ENCODE measurements around the gene NAALADL2.
"Not testable (repeated sequence)": the region's sequence is repeated elsewhere in the genome, so short reads cannot be mapped to it uniquely, and the experiment has no call there.

The NAALADL2 gene

GRCh38 chr3:175521406-175521805 lies 662.3 kb downstream of the NAALADL2 start:
- no peak for DNase-seq

- DNase-seq, result no peak
These were observed 667.1 kb downstream of the NAALADL2 start for GRCh38 chr3:175526191-175526590.

GRCh38 chr3:175526609-175527280 lies 667.6 kb downstream of the NAALADL2 start:
- DNase-seq, result no peak

GRCh38 chr3:175528693-175529092 lies 669.6 kb downstream of the NAALADL2 start:
- not testable (repeated sequence) for DNase-seq

DNA sequence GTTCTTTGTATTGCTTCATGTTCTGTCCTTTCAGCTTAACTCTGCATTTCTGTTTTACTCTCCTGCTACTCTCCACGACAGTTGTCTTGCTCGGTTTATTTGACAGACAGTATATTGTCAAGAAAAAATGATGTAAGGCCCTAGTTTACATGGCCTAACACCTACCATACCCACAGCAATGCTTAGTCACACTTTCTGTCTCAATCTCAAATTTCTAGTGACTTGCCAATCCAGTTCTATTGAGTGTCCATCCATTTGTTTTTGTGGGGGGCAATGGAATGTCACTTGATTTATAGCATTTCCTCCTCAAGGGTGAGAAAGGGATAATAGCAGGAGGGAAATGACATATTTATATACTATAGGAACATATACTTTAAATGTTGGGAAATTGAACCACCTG lies 676.2 kb downstream of the NAALADL2 start:
- DNase-seq, result no peak

GRCh38 chr3:175546115-175546514 lies 687.0 kb downstream of the NAALADL2 start:
- DNase-seq, result no peak

DNA sequence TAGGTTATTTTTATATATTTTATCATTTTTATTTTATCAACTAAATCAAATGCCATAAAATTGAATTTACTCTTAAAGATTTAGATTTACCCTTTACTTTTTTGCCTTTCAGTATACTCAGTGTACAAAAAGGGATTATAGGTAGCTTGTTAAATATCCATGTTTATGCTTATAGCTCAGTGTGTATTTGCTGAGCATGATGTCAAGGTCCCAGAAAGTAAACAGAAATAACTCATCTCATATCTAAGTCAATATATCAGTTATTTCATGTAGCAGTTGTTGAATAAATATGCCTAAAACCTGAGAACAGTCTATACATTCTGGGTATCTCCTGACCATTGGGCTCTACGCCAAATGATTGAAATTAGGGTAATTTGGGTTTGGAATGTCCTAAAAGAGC lies 693.8 kb downstream of the NAALADL2 start:
- no peak for DNase-seq

GRCh38 chr3:175554801-175555200 lies 695.7 kb downstream of the NAALADL2 start:
- DNase-seq, result no peak

- DNase-seq, result no peak
These were observed 699.1 kb downstream of the NAALADL2 start for GRCh38 chr3:175558261-175558660.

- no peak for DNase-seq
These were observed 705.2 kb downstream of the NAALADL2 start for GRCh38 chr3:175564363-175564762.

DNA sequence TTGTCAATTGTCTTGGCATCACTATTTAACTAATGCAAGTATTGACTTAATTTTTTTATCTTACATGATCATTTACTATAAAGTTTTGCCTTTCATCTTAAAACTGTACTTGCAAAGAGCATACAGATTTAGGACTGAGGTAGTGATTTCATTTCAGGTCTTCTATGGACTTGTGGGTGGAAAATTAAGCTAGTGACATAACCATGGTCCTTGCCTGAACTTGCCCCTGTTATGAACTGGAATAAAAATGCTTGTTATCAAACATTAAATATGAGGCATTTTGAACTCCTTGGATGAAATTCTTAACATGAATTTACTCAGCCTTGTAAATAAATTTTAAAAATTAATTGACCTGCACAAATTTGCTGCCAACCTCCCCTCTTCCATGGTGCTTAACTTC lies 712.0 kb downstream of the NAALADL2 start:
- no peak for DNase-seq

GRCh38 chr3:175573226-175573625 lies 714.1 kb downstream of the NAALADL2 start:
- DNase-seq, result no peak

DNA sequence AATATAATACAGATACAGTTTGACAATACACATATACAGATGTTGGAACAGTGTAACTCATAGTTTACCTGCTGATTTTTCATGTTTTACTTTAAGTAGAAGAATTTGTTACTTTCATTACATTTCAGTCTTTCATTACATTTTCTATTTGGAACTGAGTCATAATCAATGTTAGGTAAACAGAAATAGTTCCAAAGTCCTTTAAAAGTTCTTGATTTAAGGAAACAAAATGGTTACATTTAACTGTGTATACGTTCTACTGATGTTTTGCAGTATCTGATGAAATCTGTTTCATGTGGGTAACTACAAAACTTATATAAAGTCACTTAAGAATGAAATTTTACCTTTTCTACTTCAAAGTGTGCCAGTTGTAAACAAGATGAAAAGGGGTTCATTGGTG lies 721.2 kb downstream of the NAALADL2 start:
- no peak for DNase-seq

DNA sequence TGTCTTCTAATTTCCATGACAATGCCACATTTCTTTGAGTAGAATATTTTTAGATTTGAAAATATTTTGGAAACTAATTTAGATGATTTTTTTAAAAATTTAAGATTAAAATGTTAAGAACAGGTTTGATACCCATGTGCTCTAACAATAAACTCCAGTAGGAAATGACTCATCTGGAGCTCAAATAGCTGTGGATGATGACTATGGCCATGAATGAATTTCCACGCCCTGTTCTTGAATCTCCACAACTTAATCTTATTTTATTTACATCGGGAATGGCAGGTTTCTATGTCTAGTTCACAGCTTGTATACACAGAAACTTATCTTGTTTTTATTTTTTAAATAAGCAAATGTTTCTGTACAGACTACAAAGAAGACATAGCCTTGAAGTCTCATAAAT lies 726.8 kb downstream of the NAALADL2 start:
- no peak for DNase-seq

GRCh38 chr3:175590745-175591144 lies 731.6 kb downstream of the NAALADL2 start:
- DNase-seq, result no peak

- no peak for DNase-seq
These were observed 732.2 kb downstream of the NAALADL2 start for GRCh38 chr3:175591375-175591774.

- no peak for DNase-seq
These were observed 734.2 kb downstream of the NAALADL2 start for GRCh38 chr3:175593331-175593730.

- no peak for DNase-seq
These were observed 739.6 kb downstream of the NAALADL2 start for GRCh38 chr3:175598740-175599139.

DNA sequence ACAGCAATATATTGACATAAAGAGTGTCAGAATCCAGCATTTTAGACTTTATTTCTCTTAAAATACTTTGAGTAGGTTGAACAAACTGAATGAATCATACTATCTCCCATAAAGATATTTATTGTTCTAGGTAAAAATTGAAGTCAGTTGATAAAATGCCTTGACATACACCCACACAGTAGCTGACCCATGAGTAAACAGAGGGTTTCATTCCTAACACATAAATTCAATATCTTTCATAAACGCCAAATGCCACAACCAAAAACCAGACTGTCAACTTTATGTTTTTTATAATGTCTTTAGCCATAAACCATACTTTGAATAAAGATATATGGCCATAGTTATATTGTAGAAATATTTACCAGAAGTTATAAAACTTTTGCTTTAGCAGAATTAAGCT lies 742.4 kb downstream of the NAALADL2 start:
- DNase-seq, result no peak

DNA sequence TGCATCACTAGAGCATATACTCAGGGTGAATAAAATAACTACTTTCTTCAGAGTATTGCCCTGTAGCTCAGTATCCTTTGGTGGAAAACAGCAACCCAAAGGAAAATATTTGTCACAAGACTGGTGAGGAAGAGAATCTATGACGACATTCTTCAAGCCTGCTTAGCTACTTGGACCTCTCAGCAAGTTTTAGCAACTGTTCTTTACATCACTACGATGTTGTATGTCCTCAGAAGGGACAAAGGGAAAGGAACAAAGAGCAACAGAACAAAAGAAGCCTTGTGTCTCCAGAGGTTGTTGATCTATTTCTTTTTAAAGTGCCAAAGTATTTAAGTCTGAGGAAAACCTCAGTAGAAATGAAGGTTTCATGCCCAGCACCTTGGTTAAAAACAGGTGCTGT lies 746.7 kb downstream of the NAALADL2 start:
- DNase-seq, result no peak

DNA sequence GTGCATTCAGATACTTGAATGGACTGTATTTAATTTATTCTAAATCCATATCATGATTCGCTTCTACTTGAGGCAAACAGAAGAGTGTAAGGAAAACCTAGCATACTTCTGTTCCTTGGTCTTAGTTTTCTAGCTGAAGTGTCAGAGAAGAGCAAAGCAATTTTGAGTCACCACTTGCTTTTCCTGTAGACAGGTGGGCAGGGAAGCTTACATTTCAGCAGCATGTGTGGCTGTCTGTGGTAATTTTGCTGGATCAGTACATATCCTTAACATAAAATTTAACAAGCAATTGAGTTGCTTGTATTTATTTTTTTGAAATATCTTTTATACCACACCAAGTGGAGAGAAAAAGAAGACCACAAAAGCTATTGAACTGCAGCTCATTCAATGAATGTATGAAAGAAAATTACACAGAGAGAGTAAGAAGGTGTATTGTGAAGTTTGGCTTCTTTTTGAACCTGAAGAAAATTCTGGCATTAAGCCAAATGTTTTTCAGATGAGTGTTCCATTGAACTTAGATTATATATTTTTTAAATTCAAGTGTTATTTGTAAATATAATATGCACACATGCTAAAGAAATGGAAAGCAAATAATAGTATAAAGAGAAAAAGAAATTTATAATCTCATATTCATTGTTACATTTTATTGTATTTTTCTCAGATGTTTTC lies 747.6 kb downstream of the NAALADL2 start:
- no peak for DNase-seq

GRCh38 chr3:175608356-175608755 lies 749.2 kb downstream of the NAALADL2 start:
- no peak for DNase-seq

DNA sequence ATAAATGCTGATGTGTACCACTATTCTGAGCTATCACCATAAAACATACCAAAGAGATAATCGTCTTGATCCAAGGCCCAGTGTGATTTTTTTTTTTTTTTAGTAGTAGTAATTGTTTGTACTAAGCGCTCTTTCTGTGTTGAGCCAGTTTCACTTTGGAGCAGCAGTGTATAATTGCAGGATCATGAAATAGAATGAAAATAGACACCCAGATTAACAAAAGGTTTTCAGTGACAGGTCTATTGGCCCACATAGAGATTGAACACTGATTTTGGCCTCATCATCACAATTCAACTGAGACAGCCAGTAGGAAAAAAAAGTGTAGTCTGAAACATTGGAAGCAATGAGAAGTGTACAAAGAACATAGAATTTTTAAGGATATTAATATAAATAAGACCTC lies 749.8 kb downstream of the NAALADL2 start:
- no peak for DNase-seq

DNA sequence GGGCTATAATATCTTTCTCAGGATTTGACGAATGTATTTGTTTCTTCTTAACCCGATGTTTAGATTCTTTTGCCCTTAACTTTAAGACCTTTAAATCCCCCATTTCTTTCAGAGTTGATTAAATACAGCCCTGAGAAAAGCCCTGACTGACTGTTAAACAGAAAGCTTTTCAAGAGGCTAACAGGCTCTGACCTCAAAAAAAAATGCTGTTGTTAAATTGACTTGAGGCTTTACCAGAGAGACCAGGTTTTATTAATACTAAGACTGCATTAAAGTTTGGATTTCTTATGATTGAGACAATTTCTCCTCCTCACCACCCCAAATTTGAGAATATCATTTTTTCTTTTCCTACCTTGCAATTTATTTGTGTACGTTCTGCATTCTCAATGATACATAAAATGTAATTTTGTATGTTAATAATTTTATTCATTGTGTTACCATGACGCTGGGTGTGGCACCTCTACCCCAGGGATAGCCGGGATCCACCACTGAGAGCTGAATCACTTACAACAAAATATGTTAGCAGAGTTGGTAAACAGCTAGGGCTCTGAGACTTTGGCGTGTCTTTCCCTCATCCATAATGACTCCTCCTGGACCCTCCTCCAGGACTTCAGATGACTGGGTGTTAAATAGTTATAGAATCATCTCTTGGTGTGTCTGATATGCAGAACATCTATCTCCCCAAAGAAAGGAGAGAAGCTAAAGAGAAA lies 753.5 kb downstream of the NAALADL2 start:
- DNase-seq, result no peak
